T-helper 9 cell (primary cell): ENCODE measurements around the gene HECW1.
"Not testable (repeated sequence)": the region's sequence is repeated elsewhere in the genome, so short reads cannot be mapped to it uniquely, and the experiment has no call there.

ENCODE experiments used
- DNase-seq: peaks from one replicate; pipeline ENCODE4 v3.0.0-alpha.2; 2020
- total RNA-seq, 2 donors: gene quantifications; one replicate each; lab custom pipeline; 2026; lab: John Stamatoyannopoulos, UW

The HECW1 gene
- total RNA-seq = 0 to 0.24 reads per million in 2 donors

- no peak for DNase-seq
Measured at GRCh38 chr7:43112459-43112940, at the start of gene HECW1. TSS of gene HECW1 (plus strand) at chr7:43112647. CDS start at chr7:43243906, 131,259 bp downstream.

GRCh38 chr7:43071604-43072003 is 40.8 kb upstream of the HECW1 start:
- no peak for DNase-seq

GRCh38 chr7:43072530-43072929 is 39.9 kb upstream of the HECW1 start:
- DNase-seq = no peak

GRCh38 chr7:43073811-43074210 is 38.6 kb upstream of the HECW1 start:
- DNase-seq = not testable (repeated sequence)

GRCh38 chr7:43076189-43076605 is 36.2 kb upstream of the HECW1 start:
- no peak for DNase-seq

- DNase-seq = no peak
Measured at GRCh38 chr7:43076606-43077005, 35.8 kb upstream of the HECW1 start.

- DNase-seq = no peak
Measured at GRCh38 chr7:43077285-43077684, 35.2 kb upstream of the HECW1 start.

GRCh38 chr7:43077732-43078391 is 34.6 kb upstream of the HECW1 start:
- DNase-seq = no peak

GRCh38 chr7:43078794-43079193 is 33.7 kb upstream of the HECW1 start:
- no peak for DNase-seq

GRCh38 chr7:43081603-43082002 is 30.8 kb upstream of the HECW1 start:
- no peak for DNase-seq

GRCh38 chr7:43083106-43083505 is 29.3 kb upstream of the HECW1 start:
- no peak for DNase-seq

GRCh38 chr7:43085017-43085416 is 27.4 kb upstream of the HECW1 start:
- no peak for DNase-seq

GRCh38 chr7:43085992-43086391 is 26.5 kb upstream of the HECW1 start:
- no peak for DNase-seq

GRCh38 chr7:43092819-43093218 is 19.6 kb upstream of the HECW1 start:
- DNase-seq = no peak

- no peak for DNase-seq
Measured at GRCh38 chr7:43096875-43097274, 15.6 kb upstream of the HECW1 start.

GRCh38 chr7:43099750-43100149 is 12.7 kb upstream of the HECW1 start:
- DNase-seq = no peak

- no peak for DNase-seq
Measured at GRCh38 chr7:43104874-43105520, 7.5 kb upstream of the HECW1 start.

GRCh38 chr7:43105521-43106120 is 6.8 kb upstream of the HECW1 start:
- no peak for DNase-seq

- no peak for DNase-seq
Measured at GRCh38 chr7:43108255-43109011, 4.0 kb upstream of the HECW1 start.

- no peak for DNase-seq
Measured at GRCh38 chr7:43110791-43111535, 1.5 kb upstream of the HECW1 start.

GRCh38 chr7:43111630-43112458 is 603 bp upstream of the HECW1 start:
- DNase-seq = no peak
